ENCODE measurements around the gene GIMD1.

DNA sequence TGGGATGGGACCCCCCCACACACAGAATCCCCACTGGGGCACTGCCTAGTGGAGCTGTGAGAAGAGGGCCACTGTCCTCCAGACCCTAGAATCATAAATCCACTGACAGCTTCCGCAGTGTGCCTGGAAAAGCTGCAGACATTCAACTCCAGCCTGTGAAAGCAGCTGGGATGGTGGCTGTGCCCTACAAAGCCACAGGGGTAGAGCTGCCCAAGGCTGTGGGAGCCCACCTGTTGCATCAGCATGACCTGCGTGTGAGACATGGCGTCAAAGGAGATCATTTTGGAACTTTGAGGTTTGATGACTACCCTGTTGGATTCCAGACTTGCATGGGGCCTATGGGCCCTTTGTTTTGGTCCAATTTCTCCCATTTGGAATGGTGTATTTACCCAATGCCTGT is 29.9 kb downstream of the GIMD1 start:
- TF ChIP-seq CTCF (IDR thresholded peaks at IDR 0.05) (no peak), POLR2AphosphoS5 (IDR thresholded peaks at IDR 0.05) (no peak), POLR2A (IDR thresholded peaks at IDR 0.05) (no peak), EP300 (IDR thresholded peaks at IDR 0.05) (no peak)

All from gastroesophageal sphincter (tissue), 3 donors.